ENCODE data around the gene SPECC1. TPM values are rescaled to one million over a fixed set of nuclear protein-coding genes. Genes with fewer than 3 reads are reported as not detected.
"Not testable (repeated sequence)": the region's sequence is repeated elsewhere in the genome, so short reads cannot be mapped to it uniquely, and the experiment has no call there.

Gene SPECC1
- total RNA-seq, 2 experiments from 2014 or later = 9.6 to 10.3 TPM

DNA sequence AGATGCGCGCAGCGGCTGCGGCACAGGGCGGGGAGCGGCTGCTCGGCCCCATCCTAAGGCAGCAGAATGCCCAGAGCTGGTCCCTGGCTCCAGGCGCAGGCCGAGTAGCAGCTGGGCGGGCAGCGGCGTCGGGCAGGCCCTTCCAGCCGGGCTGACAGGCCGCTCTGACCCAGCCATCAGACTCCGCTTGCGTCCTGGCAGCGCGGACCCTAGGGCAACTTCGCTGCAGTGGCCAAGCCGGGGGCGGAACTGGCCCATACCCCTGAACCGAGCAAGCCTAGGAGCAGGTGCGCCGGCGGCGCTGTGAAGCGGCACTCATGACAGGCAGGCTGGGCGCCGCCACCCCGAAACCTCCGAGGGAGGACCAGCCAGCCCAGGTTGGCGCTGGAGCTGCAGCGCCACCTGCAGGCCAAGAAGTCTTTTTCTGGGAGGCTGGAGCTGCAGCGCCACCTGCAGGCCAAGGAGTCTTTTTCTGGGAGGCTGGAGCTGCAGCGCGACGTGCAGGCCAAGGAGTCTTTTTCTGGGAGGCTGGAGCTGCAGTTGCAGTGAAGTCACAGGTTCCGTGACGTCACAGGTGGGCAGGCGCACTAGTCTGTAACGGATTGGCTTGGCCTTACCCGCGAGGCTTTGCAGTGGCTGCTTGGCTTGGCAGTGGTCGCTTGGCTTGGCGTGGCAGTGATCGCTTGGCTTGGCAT is 311.5 kb downstream of the SPECC1 start:
- H3K36me3 Mint-ChIP-seq (ENCODE audit: low read depth); H3K4me1 Mint-ChIP-seq; H3K4me3 Mint-ChIP-seq; H3K9me3 Mint-ChIP-seq; H3K27me3 Mint-ChIP-seq; POLR2A ChIA-PET: not testable (repeated sequence)
- CTCF ChIA-PET = interaction anchor here (0.8 to 3.4 kb wide), 14 partner anchors 9 to 326 kb away, joined by 3 to 38 read pairs (median 4); no protein-coding TSS in a partner anchor
- DNase-seq = peak; percentile 83
- H3K27ac Mint-ChIP-seq = peak overlapping the region; percentile 31

DNA sequence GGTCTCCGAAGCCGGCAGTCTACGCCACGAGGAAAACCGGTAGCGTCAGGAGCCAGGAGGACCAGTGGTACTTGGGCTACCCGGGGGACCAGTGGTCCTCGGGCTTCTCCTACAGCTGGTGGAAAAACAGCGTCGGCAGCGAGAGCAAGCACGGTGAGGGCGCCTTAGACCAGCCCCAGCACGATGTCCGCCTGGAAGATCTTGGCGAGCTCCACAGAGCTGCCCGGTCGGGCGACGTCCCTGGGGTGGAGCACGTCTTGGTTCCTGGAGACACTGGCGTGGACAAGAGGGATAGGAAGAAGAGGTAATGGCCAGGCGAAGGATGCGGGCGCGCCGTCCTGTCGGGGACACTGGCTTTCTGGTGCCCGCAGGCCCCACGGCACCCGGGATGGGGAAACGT is 312.2 kb downstream of the SPECC1 start:
- POLR2A ChIA-PET; H3K9me3 Mint-ChIP-seq; H3K36me3 Mint-ChIP-seq (ENCODE audit: low read depth); H3K4me3 Mint-ChIP-seq; DNase-seq; H3K27me3 Mint-ChIP-seq; H3K27ac Mint-ChIP-seq; H3K4me1 Mint-ChIP-seq: not testable (repeated sequence)
- CTCF ChIA-PET = interaction anchor here (0.7 to 3.4 kb wide), 15 partner anchors 10 to 406 kb away, joined by 3 to 38 read pairs (median 4); no protein-coding TSS in a partner anchor

DNA sequence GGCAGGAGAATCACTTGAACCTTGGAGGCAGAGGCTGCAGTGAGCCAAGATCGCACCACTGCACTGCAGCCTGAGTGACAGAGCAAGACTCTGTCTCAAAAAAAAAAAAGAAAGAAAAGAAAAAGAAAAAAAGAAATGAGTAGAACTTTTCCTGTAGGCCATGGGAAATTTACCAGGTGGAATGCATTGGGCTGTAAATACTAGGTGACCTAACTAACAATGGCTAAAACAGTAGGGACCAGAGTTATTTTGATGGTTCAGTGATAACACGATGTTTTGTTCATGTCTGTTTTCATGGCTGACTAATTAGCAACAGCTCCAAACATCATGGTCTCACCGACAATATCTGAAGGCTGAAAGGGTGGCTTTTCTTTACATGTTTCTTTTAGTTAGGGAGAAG is 318.6 kb downstream of the SPECC1 start:
- H3K4me3 Mint-ChIP-seq = not testable (repeated sequence)

DNA sequence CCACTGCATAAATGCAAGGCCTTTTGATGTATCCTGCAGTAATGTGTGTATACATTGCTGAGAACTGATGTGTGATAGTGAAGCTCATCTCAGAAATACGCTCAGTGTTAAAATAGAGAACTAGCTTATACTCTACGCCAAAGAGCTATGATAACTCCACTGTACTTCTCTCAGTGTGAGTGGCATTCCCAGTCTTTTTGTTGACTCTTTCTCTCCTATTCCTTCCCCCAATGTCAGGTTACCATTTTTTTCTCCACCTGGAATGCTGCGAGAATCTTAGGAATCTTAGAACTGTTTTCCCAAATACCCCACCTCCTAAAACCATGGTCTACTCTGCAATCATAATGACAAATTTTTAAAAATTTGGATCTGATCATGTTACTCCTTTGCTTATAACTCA is 342.2 kb downstream of the SPECC1 start:
- H3K27ac Mint-ChIP-seq; H3K4me3 Mint-ChIP-seq; DNase-seq; H3K27me3 Mint-ChIP-seq; H3K4me1 Mint-ChIP-seq; H3K9me3 Mint-ChIP-seq; POLR2A ChIA-PET; CTCF ChIA-PET; H3K36me3 Mint-ChIP-seq (ENCODE audit: low read depth): not testable (repeated sequence)

More for the DNA sequence above, 318.6 kb downstream of the SPECC1 start:
- H3K27me3 Mint-ChIP-seq; H3K27ac Mint-ChIP-seq; H3K9me3 Mint-ChIP-seq; DNase-seq; CTCF ChIA-PET; POLR2A ChIA-PET; H3K36me3 Mint-ChIP-seq (ENCODE audit: low read depth); H3K4me1 Mint-ChIP-seq: not testable (repeated sequence)

DNA sequence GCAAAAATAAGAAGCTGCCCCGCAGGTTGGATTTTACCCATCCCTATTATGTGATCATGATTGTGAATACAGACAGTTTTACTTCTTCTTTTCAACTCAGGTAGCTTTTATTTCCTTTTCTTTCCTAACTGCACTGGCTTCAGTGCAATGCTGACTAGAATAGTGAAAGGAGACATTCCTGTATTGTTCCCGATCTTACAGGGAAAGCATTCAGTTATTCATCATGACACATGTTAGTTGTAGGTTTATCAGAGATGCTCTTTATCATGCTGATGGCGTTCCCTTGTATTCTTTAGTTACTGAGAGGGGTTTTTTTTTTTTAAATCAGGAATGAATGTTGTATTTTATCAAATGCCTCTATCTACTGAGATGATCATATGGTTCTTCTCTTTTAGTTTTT is 343.4 kb downstream of the SPECC1 start:
- H3K4me3 Mint-ChIP-seq; H3K36me3 Mint-ChIP-seq (ENCODE audit: low read depth); H3K27ac Mint-ChIP-seq; H3K27me3 Mint-ChIP-seq; CTCF ChIA-PET; DNase-seq; H3K4me1 Mint-ChIP-seq; POLR2A ChIA-PET; H3K9me3 Mint-ChIP-seq: not testable (repeated sequence)

DNA sequence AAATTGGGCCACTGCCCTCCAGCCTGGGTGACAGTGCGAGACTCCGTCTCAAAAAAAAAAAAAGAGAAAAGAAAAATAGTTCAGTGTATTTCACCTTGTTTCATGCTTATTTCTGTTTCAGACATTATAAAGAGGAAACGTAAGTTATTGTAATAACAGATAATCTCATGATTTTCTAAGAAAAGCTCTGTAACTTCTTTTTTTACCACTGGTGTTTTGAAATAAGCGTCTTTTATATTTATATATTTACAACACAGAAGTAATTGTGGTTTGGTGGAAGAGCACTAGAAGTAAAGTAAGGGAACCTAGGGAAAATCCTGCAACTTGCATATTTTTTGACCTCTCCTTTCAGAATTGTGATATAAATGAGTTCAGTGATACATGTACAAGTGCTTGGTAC is 354.7 kb downstream of the SPECC1 start:
- H3K9me3 Mint-ChIP-seq; H3K4me3 Mint-ChIP-seq; H3K36me3 Mint-ChIP-seq (ENCODE audit: low read depth); H3K27me3 Mint-ChIP-seq; CTCF ChIA-PET; POLR2A ChIA-PET; DNase-seq; H3K4me1 Mint-ChIP-seq; H3K27ac Mint-ChIP-seq: not testable (repeated sequence)

Other genes with a start within 250 kb of the SPECC1 start
- 10 to 100 TPM; 14.4 to 17.2 TPM for gene ULK2, start 141.4 kb upstream of the SPECC1 start, total RNA-seq
- gene AKAP10, start 31.5 kb upstream of the SPECC1 start, total RNA-seq = 10 to 100 TPM; 43.0 to 43.9 TPM

All from activated CD4-positive, alpha-beta memory T cell treated with anti-CD3 and anti-CD28 coated beads, Interleukin-2, amount 10 ng/mL, durations not matched to agents 7 days and 5 days (primary cell).